Gastroesophageal sphincter (tissue), 4 donors: ENCODE measurements around the gene TBCE. TPM values are rescaled to one million over a fixed set of nuclear protein-coding genes. Genes with fewer than 3 reads are reported as not detected.

Experiments
- ATAC-seq: fragments of 150-250 bp; one replicate; pipeline ENCODE4 v1.9.1; 2016; ENCODE audit warnings: mild to moderate bottlenecking, moderate library complexity
- H3K27ac ChIP-seq, 4 donors: fragments of 200-600 bp; sonication (generic) in 3 of 4; 1 replicate in 3 of 4; 2 replicates in 1 of 4; pipeline ENCODE4 v1.5.1; 2016 to 2019
- H3K27me3 ChIP-seq: fragments of 200-600 bp; sonication (generic); one replicate; pipeline ENCODE4 v1.5.1; 2019
- H3K36me3 ChIP-seq, 2 donors: fragments of 200-600 bp; sonication (generic); one replicate each; pipeline ENCODE4 v1.5.1; 2019; ENCODE audit warnings: control low read depth in 1 of 2
- H3K4me1 ChIP-seq, 3 donors: fragments of 200-600 bp; sonication (generic); 1 replicate in 2 of 3; 2 replicates in 1 of 3; pipeline ENCODE4 v1.5.1; 2016 to 2019; ENCODE audit warnings: control low read depth in 2 of 3
- H3K4me3 ChIP-seq, 2 donors: fragments of 200-600 bp; sonication (generic); one replicate each; pipeline ENCODE4 v1.5.1; 2019; ENCODE audit warnings: mild to moderate bottlenecking in 1 of 2, moderate library complexity in 1 of 2
- H3K9me3 ChIP-seq, 3 donors: fragments of 200-600 bp; sonication (generic); one replicate each; pipeline ENCODE4 v1.5.1; 2017 to 2019; ENCODE audit warnings: control low read depth in 2 of 3
- CTCF ChIP-seq, 4 experiments: fragments of 200-600 bp in 2 of 4; fragments of 450-650 bp in 2 of 4; sonication (generic) in 1 of 4; IDR thresholded peaks; one replicate each; pipeline ENCODE4 v1.5.1; 2017 to 2019; ENCODE audit warnings: antibody characterized with exemption in 4 of 4, mild to moderate bottlenecking in 2 of 4, moderate library complexity in 2 of 4
- EP300 ChIP-seq: sonication (generic); formaldehyde crosslinking; IDR thresholded peaks from one replicate; pipeline ENCODE4 v1.6.1; 2017; ENCODE audit warnings: antibody characterized with exemption, mild to moderate bottlenecking
- POLR2A ChIP-seq, 2 donors: fragments of 450-650 bp; IDR thresholded peaks; one replicate each; pipeline ENCODE4 v1.6.1; 2017; ENCODE audit warnings: antibody characterized with exemption in 2 of 2, mild to moderate bottlenecking in 2 of 2, moderate library complexity in 1 of 2
- POLR2AphosphoS5 ChIP-seq: sonication (generic); formaldehyde crosslinking; IDR thresholded peaks from one replicate; pipeline ENCODE4 v1.6.1; 2017; ENCODE audit warnings: antibody characterized with exemption
- WGBS, 2 donors: methylation state at CpG; one replicate each; pipeline ENCODE4 v1.1.5; 2018; ENCODE audit warnings: low coverage in 1 of 2; 5-methylcytosine and 5-hydroxymethylcytosine counted together
- total RNA-seq, 4 donors: library from RNA; depleted of rRNA; stranded (reverse); fragments of >200 nt; gene quantifications; one replicate each; pipeline ENCODE4 v1.1.0, GENCODE V29; 2016

The TBCE gene
- total RNA-seq, 4 donors from 2014 or later = 13.9 to 22.7 (median 15.4) TPM

GRCh38 chr1:235407419-235407818 is 40.2 kb downstream of the TBCE start:
- H3K4me1 ChIP-seq = peaks cover 0 to 5% (median 0%) of the 10 kb centered on the region in 3 donors
- no peaks in the 10 kb centered on the region for H3K27me3 ChIP-seq
- no peak overlapping the region for H3K27ac ChIP-seq
- no peak overlapping the region for H3K4me3 ChIP-seq
- ATAC-seq = no peak
- H3K36me3 ChIP-seq = peaks cover 0 to 12% of the 10 kb centered on the region in 2 donors
- 68 to 71% methylated on average over 4 to 5 of the region's 5 CpGs for WGBS, 2 donors
- H3K9me3 ChIP-seq = no peaks in the 10 kb centered on the region
- TF ChIP-seq POLR2AphosphoS5 (no peak), POLR2A (IDR thresholded peaks at IDR 0.05) (no peak), CTCF (IDR thresholded peaks at IDR 0.05) (no peak), EP300 (no peak)

GRCh38 chr1:235408503-235408960 is 41.3 kb downstream of the TBCE start:
- H3K4me1 ChIP-seq = peaks cover 0 to 5% (median 0%) of the 10 kb centered on the region in 3 donors
- no peak overlapping the region for H3K27ac ChIP-seq
- no peak for TF ChIP-seq POLR2A (IDR thresholded peaks at IDR 0.05)
- no peak for TF ChIP-seq CTCF (IDR thresholded peaks at IDR 0.05)
- TF ChIP-seq POLR2AphosphoS5 = no peak
- TF ChIP-seq EP300 = no peak
- no peak overlapping the region for H3K4me3 ChIP-seq
- 82 to 100% methylated on average over 1 to 3 of the region's 3 CpGs for WGBS, 2 donors
- H3K27me3 ChIP-seq = no peaks in the 10 kb centered on the region
- no peak for ATAC-seq
- H3K36me3 ChIP-seq = peaks cover 0 to 6% of the 10 kb centered on the region in 2 donors
- H3K9me3 ChIP-seq = no peaks in the 10 kb centered on the region

GRCh38 chr1:235409042-235409820 is 42.0 kb downstream of the TBCE start:
- TF ChIP-seq POLR2AphosphoS5 (no peak), CTCF (IDR thresholded peaks at IDR 0.05) (no peak), POLR2A (IDR thresholded peaks at IDR 0.05) (no peak), EP300 (no peak)
- H3K4me3 ChIP-seq = no peak overlapping the region
- H3K9me3 ChIP-seq = no peaks in the 10 kb centered on the region
- no peak overlapping the region for H3K27ac ChIP-seq
- H3K4me1 ChIP-seq = peaks cover 0 to 5% (median 0%) of the 10 kb centered on the region in 3 donors
- ATAC-seq = no peak
- no peaks in the 10 kb centered on the region for H3K27me3 ChIP-seq
- 49 to 56% methylated on average over 2 to 3 of the region's 7 CpGs for WGBS, 2 donors
- no peaks in the 10 kb centered on the region for H3K36me3 ChIP-seq

GRCh38 chr1:235410467-235410866 is 43.2 kb downstream of the TBCE start:
- no peak for ATAC-seq
- H3K4me1 ChIP-seq = peaks cover 0 to 9% (median 0%) of the 10 kb centered on the region in 3 donors
- WGBS, 2 donors = 75 to 94% methylated on average over 3 to 4 of the region's 5 CpGs
- H3K4me3 ChIP-seq = no peak overlapping the region
- H3K27ac ChIP-seq = no peak overlapping the region
- H3K27me3 ChIP-seq = no peaks in the 10 kb centered on the region
- no peaks in the 10 kb centered on the region for H3K36me3 ChIP-seq
- no peaks in the 10 kb centered on the region for H3K9me3 ChIP-seq
- TF ChIP-seq POLR2AphosphoS5 (no peak), EP300 (no peak), POLR2A (IDR thresholded peaks at IDR 0.05) (no peak), CTCF (IDR thresholded peaks at IDR 0.05) (no peak)
